ENCODE data around the gene MMS19.
"Not testable (repeated sequence)": the region's sequence is repeated elsewhere in the genome, so short reads cannot be mapped to it uniquely, and the experiment has no call there.

MMS19 gene

DNA sequence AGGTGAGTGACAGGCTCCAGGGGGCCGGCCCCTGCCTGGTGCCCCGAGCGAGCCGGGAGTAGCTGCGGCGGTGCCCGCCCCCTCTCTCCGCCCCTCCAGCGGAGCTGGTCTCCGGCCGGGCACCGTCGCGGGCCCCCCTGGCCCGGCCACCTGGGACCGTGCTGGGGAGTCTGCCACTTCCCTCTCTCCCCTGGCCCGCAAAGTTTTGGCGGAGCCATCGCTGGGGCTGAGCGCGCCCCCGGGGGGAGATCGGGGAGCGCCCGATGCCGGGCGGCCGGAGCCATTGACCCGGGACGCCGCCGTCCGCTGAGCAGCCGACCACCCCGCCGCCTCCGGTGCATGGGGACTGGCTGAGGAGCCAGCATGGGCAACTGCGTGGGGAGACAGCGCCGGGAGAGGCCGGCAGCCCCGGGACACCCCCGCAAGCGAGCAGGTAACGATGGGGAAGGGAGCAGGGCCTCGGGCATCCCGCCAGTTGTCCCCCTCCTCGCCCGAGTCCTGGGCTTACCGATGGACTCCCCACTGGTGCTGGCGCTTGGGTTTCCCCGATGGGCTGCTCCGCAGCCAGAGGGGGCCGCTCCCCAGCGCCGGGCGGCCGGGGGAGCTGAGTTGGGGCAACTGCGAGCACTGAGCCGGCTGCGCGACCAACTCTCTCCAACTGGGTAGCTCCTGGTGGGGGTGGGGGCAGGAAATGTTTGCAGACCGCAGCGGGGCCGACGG is 779 bp upstream of the MMS19 start, which contains the start of gene UBTD1:
Gene UBTD1 (plus strand): TSS at position 84 of the 720 bp plus-strand sequence. CDS start 280 bp downstream, at position 364.
- H3K27me3 Mint-ChIP-seq (ENCODE audit: low read depth): peaks cover 36% of the 10 kb centered on the region
- peak within 1 kb of the TSS; percentile 93 for H3K4me3 Mint-ChIP-seq
- peaks cover 4% of the 10 kb centered on the region for H3K36me3 Mint-ChIP-seq (ENCODE audit: low read depth)
- peak within 1 kb of the TSS; percentile 98 for H3K27ac Mint-ChIP-seq
- no peaks in the 10 kb centered on the region for H3K9me3 Mint-ChIP-seq
- H3K4me1 Mint-ChIP-seq (ENCODE audit: low read depth): peaks cover 33% of the 10 kb centered on the region

DNA sequence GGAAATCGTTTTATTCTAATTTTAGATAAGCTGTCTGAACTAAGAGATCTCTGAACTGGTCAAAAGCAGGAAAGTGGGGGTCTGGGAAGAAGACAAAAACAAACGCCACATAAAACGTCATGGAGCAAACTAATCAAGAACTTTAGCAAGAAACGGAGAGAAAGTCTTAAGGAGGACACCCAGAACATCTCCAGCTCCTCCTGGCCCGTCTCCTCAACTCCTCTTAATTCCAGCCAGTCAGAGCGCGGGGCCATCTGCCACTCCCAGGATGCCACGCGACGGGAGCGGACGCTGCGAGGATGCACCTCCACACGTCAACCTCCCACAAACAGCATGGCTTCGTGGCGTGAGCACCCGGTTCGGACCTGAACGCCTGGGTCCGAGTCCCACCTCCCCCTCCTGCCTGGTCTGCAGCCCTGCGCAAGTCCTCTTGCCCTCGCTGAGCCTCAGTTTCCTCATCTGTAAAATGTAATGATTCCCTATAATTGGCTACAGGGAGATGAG is 598 bp downstream of the MMS19 start:
- peak overlapping the region; percentile 98 for H3K27ac Mint-ChIP-seq
- peaks cover 30% of the 10 kb centered on the region for H3K27me3 Mint-ChIP-seq (ENCODE audit: low read depth)
- peaks cover 4% of the 10 kb centered on the region for H3K36me3 Mint-ChIP-seq (ENCODE audit: low read depth)
- H3K4me1 Mint-ChIP-seq (ENCODE audit: low read depth): peaks cover 35% of the 10 kb centered on the region
- H3K4me3 Mint-ChIP-seq: peak overlapping the region; percentile 93
- H3K9me3 Mint-ChIP-seq: no peaks in the 10 kb centered on the region

DNA sequence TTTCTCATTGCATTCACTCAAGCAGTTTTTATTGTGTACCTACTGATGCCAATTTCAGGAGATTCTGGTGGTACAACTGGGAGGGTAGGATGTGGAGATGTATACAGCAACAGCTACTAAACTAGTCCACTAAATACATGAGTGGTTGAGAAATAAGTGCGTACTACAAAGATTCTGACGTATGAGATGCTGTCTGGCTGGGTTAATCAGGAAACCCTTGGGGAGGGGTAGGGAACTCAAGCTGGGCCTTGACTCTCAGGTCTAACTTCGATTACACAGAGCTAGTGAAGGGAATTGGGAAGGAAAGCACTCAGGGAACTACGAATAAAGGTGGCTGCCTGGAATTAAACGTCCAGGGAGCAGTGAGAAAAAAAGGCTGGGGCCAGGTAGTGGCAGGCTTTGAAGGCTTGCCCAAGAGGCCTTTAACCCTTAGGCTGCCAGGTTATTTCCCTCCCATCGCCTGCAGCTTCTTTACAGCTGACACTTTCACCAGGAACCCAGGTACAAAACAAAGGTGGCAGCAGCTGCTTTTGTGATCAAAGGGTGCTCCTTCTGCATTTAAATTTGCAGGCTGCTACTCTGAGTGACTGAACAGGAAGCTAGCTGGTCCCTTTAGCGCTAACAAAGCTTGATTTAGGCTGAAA is 3.2 kb downstream of the MMS19 start:
- peaks cover 7% of the 10 kb centered on the region for H3K36me3 Mint-ChIP-seq (ENCODE audit: low read depth)
- H3K4me1 Mint-ChIP-seq (ENCODE audit: low read depth): peaks cover 38% of the 10 kb centered on the region
- no peaks in the 10 kb centered on the region for H3K9me3 Mint-ChIP-seq
- H3K27ac Mint-ChIP-seq: peak overlapping the region; percentile 73
- peak overlapping the region; percentile 66 for H3K4me3 Mint-ChIP-seq
- H3K27me3 Mint-ChIP-seq (ENCODE audit: low read depth): peaks cover 4% of the 10 kb centered on the region

DNA sequence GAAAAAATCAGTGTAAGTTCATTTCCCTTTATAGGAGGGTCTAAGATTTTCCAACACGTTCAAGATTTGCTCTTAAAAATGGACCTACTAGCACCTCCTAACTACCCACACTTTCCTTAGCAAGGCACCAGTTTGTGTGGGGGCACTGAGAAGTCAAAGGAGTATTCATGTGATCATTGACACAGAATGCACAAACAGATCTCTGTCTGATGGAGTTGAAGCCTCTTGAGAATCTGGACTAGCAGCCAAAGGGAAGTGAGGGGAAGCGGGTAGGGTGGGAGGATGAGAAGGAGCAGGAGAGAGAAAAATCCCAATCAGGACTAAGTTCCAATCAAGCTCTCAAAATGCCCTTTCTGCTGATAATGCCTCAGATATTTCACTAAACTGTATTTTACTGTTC is 4.1 kb downstream of the MMS19 start:
- peaks cover 7% of the 10 kb centered on the region for H3K36me3 Mint-ChIP-seq (ENCODE audit: low read depth)
- no peak overlapping the region for H3K4me3 Mint-ChIP-seq
- H3K27me3 Mint-ChIP-seq (ENCODE audit: low read depth): no peaks in the 10 kb centered on the region
- no peaks in the 10 kb centered on the region for H3K9me3 Mint-ChIP-seq
- H3K4me1 Mint-ChIP-seq (ENCODE audit: low read depth): peaks cover 41% of the 10 kb centered on the region
- H3K27ac Mint-ChIP-seq: no peak overlapping the region

DNA sequence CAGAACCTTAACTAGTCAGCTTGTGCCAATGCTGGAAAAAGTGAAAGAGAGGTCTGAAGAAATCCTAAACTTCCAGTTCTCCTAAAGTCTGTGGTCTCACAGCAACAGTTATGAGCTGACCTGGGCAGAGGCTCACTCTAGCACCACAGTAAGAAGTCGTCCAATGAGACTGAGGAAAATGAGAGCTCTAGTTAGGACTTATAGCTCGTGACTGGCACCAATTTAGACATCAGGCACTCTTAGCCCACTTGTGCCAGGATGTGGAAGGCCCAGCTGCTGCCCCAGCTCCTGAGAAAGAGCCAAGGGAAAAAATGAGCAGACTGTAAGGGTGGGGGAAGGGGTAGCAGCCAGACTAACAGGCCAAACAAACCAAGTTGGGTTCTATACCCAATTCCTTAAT is 7.6 kb downstream of the MMS19 start:
- Mint-ChIP-seq H3K4me1 (ENCODE audit: low read depth) (peaks cover 29% of the 10 kb centered on the region), H3K27ac (no peak overlapping the region), H3K36me3 (ENCODE audit: low read depth) (peaks cover 14% of the 10 kb centered on the region), H3K9me3 (no peaks in the 10 kb centered on the region), H3K4me3 (no peak overlapping the region), H3K27me3 (ENCODE audit: low read depth) (no peaks in the 10 kb centered on the region)

DNA sequence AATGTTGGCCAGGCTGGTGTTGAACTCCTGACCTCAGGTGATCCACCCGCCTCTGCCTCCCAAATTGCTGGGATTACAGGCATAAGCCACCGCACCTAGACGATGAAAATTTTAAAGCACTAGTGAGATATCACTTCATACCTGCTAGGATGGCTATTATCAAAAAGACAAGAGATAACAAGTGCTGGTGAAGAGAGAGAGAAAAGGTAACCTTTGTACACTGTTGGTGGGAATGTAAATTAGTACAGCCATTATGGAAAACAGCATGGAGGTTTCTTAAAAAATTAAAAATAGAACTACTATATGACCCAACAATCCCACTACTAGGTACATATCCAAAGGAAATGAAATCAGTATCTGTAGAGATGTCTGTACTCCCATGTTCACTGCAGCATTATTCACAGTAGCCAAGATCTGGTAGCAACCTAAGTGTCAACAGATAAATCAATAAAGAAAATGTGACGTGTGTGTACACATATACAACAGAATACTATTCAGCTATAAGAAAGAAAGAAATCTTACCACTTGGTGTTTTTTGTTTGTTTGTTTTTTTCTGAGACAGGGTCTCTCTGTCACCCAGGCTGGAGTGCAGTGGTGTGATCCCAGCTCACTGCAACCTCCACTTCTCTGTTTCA is 12.5 kb downstream of the MMS19 start:
- H3K27me3 Mint-ChIP-seq (ENCODE audit: low read depth): no peaks in the 10 kb centered on the region
- H3K27ac Mint-ChIP-seq: no peak overlapping the region
- peaks cover 23% of the 10 kb centered on the region for H3K36me3 Mint-ChIP-seq (ENCODE audit: low read depth)
- H3K4me1 Mint-ChIP-seq (ENCODE audit: low read depth): peaks cover 16% of the 10 kb centered on the region
- no peak overlapping the region for H3K4me3 Mint-ChIP-seq
- H3K9me3 Mint-ChIP-seq: no peaks in the 10 kb centered on the region

DNA sequence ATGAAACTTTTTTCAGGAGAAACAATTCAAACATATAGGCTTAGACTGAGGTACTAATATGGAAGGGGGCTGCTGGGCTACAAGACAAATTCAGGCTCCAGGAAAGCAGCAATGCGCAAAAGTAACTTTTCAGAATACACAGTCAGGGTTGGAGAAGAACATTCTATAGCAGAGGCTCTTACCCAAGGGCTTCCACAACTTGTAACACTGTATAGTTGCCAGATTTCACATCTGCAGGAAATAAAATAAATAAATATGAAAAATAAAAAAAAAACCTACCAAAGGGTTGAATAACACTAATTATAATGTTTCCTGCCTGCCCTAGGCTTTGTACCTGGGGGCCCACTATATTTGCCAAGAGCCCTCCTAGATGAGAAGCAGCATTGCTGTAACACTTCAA is 14.3 kb downstream of the MMS19 start:
- Mint-ChIP-seq H3K27ac (no peak overlapping the region), H3K9me3 (no peaks in the 10 kb centered on the region), H3K27me3 (ENCODE audit: low read depth) (no peaks in the 10 kb centered on the region), H3K4me3 (no peak overlapping the region), H3K36me3 (ENCODE audit: low read depth) (peaks cover 30% of the 10 kb centered on the region), H3K4me1 (ENCODE audit: low read depth) (peaks cover 6% of the 10 kb centered on the region)

DNA sequence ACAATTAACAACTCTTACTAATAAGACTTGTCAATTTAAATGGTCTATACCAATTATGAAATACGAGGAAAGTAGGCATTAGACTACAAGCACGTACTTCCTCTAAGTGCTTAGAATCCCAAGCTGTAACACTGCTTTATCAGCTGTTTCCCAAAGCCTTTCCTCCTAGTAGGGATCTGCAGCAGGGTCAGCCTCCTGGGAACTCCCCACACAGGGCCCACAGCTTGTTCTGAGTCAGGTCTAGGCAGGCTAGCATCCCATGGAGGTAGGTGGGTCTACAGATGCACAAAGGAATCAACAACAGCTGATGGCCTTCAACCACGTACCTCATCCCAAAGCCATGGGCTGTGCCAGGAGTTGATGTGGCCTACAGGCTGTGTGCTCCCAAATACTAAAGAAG is 14.7 kb downstream of the MMS19 start:
- Mint-ChIP-seq H3K27me3 (ENCODE audit: low read depth) (no peaks in the 10 kb centered on the region), H3K9me3 (no peaks in the 10 kb centered on the region), H3K36me3 (ENCODE audit: low read depth) (peaks cover 30% of the 10 kb centered on the region), H3K27ac (no peak overlapping the region), H3K4me3 (no peak overlapping the region), H3K4me1 (ENCODE audit: low read depth) (peaks cover 5% of the 10 kb centered on the region)

DNA sequence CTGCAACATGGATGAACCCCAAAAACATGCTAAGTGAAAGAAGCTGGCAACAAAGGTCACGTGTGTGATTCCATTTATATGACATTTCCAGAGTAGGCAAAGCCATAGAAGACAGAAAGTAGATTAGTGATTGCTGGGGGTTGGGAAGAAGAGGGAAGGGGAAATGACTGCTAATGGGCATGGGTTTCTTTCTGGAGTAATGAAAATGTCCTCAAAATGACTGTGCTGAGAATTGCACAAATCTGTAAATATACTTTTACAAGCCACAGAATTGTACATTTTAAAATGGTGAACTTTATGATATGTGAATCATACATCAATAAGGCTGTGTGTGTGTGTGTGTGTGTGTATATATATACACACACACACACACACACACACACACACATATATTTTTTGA is 15.8 kb downstream of the MMS19 start:
- Mint-ChIP-seq H3K4me1 (ENCODE audit: low read depth) (peaks cover 4% of the 10 kb centered on the region), H3K9me3 (no peaks in the 10 kb centered on the region), H3K36me3 (ENCODE audit: low read depth) (peaks cover 34% of the 10 kb centered on the region), H3K4me3 (no peak overlapping the region), H3K27me3 (ENCODE audit: low read depth) (no peaks in the 10 kb centered on the region), H3K27ac (no peak overlapping the region)

DNA sequence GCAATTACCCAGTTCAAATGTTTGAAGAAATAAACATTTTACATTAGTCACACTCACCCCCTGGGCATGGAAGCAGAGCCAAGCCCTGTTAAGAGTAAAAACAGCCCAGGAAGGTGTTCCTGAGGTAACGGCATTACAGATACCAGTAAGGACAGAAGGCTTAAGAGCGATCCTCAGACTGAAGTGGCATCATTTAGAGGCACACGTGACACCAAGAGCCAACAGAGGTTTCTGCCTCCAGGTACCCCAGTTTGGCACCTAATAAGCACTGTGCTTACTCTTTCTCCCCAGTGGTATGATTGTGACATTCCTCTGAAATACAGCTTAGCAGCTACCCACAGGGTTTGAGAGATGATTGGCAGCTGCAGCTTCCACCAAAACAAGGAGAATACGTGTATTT is 17.2 kb downstream of the MMS19 start:
- H3K27me3 Mint-ChIP-seq (ENCODE audit: low read depth): no peaks in the 10 kb centered on the region
- no peak overlapping the region for H3K27ac Mint-ChIP-seq
- H3K36me3 Mint-ChIP-seq (ENCODE audit: low read depth): peaks cover 38% of the 10 kb centered on the region
- H3K4me3 Mint-ChIP-seq: no peak overlapping the region
- H3K4me1 Mint-ChIP-seq (ENCODE audit: low read depth): peaks cover 2% of the 10 kb centered on the region
- H3K9me3 Mint-ChIP-seq: no peaks in the 10 kb centered on the region

DNA sequence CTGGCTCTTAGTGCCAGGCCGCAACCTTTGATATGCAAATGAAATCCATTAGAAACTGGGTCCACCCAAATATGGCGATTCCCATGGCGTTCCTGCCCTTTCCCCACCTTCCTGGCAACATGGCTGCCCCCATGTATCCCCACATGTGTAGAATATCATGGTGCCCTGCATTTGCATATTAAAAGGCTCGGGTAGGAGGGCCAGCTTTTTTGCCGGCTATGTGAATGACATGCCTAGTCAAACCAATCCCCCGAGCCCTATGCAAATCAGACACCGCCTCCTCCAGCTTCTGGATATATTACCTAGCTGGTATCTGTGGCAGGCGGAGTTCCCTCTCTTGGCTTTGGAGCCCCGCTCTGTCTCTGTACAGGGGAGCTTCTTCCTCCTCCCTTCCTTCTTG is 18.3 kb downstream of the MMS19 start:
- Mint-ChIP-seq H3K27ac (no peak overlapping the region), H3K36me3 (ENCODE audit: low read depth) (peaks cover 42% of the 10 kb centered on the region), H3K9me3 (no peaks in the 10 kb centered on the region), H3K4me1 (ENCODE audit: low read depth) (no peaks in the 10 kb centered on the region), H3K4me3 (no peak overlapping the region), H3K27me3 (ENCODE audit: low read depth) (no peaks in the 10 kb centered on the region)

DNA sequence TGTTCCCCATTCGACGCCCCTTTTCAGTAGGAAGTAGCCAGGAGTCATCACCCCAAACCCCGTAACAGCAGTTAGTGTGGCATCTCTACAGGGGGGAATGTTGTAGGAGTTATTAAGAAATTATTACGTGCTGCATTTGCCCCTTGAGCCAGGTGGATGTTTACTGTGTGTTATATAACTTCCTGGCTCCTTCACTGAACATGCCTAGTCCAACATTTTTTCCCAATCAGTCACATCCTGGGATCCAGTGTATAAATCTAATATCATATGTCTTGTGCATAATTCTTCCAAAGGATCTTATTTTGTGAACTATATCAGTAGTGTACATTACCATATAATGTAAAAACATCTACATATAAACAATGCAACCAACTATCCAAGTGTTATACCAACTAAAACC is 18.8 kb downstream of the MMS19 start:
- H3K4me1 Mint-ChIP-seq (ENCODE audit: low read depth); H3K4me3 Mint-ChIP-seq; H3K27ac Mint-ChIP-seq; H3K9me3 Mint-ChIP-seq; H3K27me3 Mint-ChIP-seq (ENCODE audit: low read depth): not testable (repeated sequence)
- peaks cover 47% of the 10 kb centered on the region for H3K36me3 Mint-ChIP-seq (ENCODE audit: low read depth)

DNA sequence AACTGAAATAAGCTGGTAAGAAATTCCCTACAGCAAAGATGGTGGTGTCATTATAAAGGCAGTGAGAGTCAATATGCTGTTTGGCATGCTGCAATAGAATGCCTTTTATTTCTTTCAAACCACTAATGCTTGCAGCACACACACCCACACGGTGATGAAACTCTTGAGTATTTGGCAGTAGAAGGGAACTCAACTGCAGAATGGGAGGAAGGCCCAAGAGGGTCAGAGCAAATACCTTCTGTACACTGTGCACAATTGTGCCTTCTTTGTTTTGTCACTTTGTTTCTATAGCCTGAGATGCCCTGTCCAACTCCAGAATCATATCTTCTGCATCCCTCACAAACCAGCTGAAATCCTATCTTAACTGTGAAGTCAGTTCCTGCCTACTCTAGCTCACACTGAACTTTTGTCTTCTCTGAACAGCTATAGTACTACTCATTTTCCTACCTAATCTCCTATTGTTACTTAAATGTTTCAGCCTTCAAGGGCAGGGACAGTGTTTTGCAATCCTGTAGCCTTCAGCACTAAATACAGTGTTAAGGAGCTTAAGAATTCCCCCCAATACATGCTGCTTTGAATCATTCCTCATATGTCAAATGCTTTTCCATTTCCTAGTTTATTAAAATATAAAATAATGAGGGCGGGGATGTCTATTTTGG is 22.2 kb downstream of the MMS19 start:
- Mint-ChIP-seq H3K4me3 (no peak overlapping the region), H3K36me3 (ENCODE audit: low read depth) (peaks cover 50% of the 10 kb centered on the region), H3K9me3 (no peaks in the 10 kb centered on the region), H3K27ac (no peak overlapping the region), H3K4me1 (ENCODE audit: low read depth) (no peaks in the 10 kb centered on the region), H3K27me3 (ENCODE audit: low read depth) (no peaks in the 10 kb centered on the region)

DNA sequence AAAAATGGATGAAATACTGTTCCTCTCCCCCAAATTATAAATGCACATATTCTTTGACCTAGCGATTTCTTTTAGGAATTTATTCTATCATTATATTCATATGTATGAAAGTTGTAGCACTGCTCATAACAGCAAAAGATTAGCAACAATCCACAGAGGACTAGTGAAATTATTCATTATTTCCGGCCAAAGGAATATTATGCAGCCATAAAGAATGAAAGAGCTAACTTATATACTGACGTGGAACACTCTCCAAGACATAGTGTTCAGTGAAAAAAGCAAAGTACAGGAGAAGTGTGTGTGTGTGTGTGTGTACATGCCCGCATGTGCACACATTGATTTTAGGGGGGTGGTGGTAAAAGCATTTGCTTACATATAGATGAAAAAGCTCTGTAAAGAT is 23.3 kb downstream of the MMS19 start:
- no peak overlapping the region for H3K27ac Mint-ChIP-seq
- H3K27me3 Mint-ChIP-seq (ENCODE audit: low read depth): no peaks in the 10 kb centered on the region
- peaks cover 50% of the 10 kb centered on the region for H3K36me3 Mint-ChIP-seq (ENCODE audit: low read depth)
- no peaks in the 10 kb centered on the region for H3K4me1 Mint-ChIP-seq (ENCODE audit: low read depth)
- H3K9me3 Mint-ChIP-seq: no peaks in the 10 kb centered on the region
- no peak overlapping the region for H3K4me3 Mint-ChIP-seq

Measured in T-helper 1 cell treated with Interleukin-12 subunit alpha and Interleukin-12 subunit beta and Interleukin-4 antibody, amounts not matched to agents 30 μg/mL and 1 μg/mL, for 36 hours (primary cell).